GM19099 (cell line): ENCODE results near the gene NDUFA13.

Experiments
- POLR2A ChIP-seq: IDR thresholded peaks from 3 replicates; pipeline ENCODE4 v1.6.1; 2011; ENCODE audit warnings: low read depth; ENCODE audit not compliant: insufficient read length; ENCODE audit errors: extremely low read depth

The NDUFA13 gene

DNA sequence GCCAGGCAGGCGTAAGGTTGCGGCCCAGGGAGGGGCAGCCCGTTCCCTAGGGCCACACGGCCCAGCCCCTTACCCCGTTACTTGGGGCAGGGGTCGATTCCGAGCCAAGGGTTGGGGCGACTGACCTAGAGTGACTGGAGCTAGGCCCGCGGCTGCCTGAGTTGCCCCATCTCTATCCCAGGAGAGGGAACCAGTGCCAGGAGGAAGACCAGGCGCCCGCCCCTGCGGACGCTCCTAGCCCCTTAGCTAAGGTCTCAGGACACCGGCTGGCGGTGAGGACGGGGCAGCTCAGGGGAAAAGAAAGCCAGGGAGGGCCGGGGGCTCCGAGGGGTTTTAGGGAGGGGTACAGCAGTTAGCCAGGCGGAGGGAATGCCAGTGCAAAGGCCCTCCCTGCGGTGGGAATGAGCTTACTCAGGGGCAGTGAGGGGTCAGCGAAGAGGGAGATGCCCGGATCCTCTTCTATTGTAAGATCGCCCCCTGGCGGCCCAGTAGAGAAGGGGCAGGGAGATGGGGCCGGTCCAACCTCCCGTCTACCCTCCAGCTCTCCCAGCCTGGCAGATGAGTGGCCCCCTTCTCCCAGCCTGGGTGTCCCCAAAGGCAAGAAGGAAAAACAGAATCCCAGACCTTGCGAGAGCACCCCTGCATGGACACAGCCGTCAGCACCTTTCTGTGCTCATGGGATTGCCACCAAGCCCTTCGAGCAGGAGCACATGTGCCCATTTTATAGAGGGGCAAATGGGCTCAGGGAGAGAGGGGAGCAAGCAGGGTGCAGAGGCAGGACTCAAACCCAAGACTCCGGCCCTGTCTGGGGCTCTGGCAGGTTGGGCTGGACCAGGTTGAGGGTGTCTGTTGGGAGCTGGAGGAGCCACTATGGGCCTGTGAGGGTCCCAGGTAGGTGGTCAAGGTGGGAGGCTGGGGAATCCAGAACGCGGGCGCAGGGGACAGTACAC lies 38.3 kb downstream of the NDUFA13 start:
- TF ChIP-seq POLR2A, result no peak

DNA sequence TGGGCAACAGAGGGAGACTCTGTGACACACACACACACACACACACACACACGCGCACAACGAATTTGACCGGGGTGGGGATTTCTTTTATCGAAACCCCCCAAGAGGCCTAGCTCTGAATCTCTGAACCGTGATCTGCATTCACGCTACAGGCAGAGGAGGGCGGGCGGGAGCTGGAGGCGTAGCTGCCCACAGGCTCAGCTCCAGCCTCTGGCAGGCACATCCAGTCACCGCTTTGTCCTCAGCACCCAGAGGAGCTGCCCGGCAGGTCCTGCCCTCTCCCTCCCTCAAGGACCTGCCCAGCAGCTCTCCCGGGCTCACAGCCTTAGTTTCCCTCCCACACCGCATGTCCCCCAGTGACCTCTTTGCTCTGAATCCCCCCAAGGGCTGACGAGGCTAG lies 42.0 kb downstream of the NDUFA13 start:
- TF ChIP-seq POLR2A, result no peak

DNA sequence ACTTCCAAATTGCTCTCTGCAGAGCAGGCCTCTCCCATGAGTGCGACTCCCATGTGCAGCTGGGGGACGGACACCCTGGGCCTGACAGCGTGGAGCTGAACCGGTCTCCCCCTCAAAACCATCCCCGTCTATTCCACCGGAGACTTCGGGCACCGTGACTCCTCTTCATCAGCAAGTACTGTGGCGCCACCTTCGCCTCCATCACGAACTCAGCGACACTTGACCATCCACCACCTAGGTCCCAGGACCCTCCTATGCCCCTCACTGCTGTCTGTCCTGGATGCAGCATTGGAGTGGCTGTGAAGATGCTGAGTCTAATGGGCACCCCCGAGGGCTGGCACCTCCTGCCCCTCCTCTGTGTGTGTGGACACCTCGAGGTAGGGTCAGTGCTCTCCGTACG lies 42.6 kb downstream of the NDUFA13 start:
- no peak for TF ChIP-seq POLR2A

DNA sequence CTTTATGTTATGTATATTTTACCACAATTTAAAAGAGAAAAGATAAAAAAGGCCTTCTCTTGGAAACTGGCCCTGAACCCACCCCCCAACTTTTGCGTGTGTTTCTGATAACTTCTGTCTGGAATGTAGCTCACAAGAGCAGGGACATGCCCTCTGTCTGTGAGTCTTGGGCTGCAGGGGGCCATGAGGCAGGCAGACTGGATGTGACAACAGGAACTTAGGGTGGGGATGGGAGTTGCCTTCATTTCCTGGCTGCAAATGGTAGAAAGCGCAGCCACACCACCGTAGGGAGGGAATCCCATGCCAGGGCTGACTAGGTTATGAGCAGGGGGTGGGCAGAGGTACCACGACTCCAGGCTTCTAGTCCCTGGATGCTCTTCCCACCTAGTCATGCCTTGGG lies 43.9 kb downstream of the NDUFA13 start:
- TF ChIP-seq POLR2A, result no peak

DNA sequence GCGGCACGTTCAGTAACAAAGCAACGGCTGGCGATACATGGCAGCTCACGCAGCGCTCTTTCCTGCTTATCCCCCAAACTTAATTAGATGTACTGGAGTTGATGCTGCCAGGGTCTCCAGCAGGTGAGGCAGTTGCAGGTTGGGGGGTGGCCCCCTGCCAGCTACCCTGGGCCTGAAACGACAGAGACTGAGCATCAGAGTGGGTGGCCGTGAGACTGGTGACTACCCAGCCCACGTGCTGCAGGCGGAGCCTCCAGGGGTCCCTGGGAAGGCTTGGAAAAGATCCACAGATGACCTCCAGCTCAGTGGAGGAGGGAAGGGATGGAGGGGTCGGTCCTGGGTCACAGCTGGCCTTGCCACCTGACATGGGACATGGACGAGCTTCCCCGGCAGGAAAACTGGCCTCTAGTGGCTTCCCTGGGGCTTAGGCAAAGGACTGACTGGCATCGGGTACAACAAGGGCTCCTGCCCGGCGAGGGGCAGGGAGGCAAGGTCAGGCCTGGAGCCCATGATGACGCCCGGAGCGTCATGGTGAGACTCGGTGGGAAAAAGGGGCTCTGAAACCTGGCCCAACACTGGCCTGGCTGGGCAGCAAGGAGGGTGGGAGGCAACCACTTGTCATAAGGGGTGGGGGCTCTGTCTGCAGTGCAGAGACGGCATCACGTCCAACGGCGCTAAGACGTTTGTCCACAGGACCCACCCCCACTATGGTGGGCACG lies 46.1 kb downstream of the NDUFA13 start:
- no peak for TF ChIP-seq POLR2A

DNA sequence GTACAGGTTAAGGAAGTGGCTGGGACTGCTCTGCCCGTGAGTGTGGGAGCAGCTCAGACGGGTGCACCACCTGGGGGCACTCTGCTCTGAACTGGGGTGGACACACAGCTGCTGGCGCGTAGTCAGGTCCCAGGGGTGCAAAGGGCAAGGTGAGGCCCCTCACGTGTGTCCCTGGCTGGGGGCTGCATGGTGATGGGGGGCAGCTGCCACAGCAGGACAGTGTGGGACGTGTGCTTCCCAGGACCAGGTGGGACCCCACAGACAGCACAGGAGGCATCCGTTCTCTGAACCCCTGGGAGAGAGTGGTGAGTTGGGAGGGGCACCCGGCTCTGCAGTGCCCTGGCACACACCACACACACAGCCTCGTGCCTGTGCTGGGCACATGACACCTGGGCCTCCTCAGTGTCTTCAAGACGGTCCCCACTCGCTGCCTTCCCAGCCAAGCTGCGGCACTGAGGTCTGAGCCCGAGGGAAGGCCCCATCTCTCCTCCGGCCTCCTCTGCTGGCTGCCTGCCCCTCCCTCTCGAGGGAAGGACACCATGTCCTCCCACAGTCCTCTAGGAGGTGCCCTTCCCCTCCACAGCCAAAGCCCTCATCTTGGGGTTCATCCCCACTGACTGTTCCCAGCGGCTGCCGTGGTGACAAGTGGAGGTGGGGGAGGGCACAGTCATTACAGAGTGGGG lies 46.8 kb downstream of the NDUFA13 start:
- TF ChIP-seq POLR2A, result no peak

DNA sequence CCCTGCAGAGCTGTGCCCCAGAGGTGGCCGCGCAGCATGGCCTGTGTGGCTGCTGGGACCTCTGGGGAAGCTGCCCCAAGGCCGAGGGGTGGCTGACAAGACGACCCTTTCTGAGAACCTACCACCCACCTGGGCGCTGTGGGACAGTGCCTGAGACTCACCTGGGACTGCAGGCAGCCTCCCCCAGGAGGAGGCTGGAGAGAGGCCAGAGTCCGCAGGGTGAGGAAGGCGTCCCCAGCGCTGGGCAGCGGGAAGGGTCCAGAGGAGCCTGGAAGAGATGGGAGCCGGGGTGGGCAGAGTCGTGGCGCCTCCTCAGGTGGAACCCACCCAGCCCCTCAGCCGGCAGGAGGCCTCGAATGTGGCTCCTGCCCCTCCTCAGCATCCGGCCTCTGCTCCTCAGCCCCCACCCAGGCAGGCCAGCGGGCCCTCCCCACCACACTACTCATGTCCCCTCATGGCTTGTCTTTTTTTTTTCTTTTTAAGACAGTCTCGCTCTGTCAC lies 47.4 kb downstream of the NDUFA13 start:
- TF ChIP-seq POLR2A, result no peak

DNA sequence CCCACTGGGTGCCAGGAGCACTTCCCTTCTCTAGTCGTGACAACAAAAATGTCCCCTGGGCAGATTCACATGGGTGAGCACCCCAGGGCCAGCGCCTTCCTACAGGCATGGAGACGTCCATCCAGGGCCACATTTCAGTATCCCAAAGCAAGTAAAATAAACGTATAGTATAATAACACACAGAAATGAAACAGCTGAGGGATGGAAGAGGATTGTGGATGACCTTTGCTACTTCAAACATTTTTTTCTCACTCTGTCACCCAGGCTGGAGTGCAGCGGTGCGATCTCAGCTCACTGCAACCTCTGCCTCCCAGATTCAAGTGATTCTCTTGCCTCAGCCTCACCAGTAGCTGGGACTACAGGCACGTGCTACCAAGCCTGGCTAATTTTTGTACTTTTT lies 50.3 kb downstream of the NDUFA13 start:
- no peak for TF ChIP-seq POLR2A

DNA sequence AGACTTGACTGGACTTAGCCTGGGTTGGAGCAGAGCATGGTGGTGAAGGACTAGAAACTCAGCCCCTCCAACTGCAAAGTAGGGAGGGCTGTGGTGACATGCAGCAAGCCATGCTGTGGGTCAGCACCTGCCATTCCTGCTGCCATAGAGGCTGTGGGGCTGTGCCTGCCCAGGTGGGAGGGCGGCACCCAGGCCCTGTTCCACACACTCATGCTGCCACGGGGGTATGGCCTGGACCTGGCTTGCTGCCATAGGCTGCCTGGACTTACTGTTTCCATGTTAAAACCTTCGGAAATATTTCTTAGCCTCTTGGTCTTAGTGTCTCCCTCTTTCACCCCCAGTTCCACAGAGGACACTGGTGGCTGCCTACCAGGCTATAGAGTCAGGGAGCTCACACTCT lies 51.4 kb downstream of the NDUFA13 start:
- no peak for TF ChIP-seq POLR2A

DNA sequence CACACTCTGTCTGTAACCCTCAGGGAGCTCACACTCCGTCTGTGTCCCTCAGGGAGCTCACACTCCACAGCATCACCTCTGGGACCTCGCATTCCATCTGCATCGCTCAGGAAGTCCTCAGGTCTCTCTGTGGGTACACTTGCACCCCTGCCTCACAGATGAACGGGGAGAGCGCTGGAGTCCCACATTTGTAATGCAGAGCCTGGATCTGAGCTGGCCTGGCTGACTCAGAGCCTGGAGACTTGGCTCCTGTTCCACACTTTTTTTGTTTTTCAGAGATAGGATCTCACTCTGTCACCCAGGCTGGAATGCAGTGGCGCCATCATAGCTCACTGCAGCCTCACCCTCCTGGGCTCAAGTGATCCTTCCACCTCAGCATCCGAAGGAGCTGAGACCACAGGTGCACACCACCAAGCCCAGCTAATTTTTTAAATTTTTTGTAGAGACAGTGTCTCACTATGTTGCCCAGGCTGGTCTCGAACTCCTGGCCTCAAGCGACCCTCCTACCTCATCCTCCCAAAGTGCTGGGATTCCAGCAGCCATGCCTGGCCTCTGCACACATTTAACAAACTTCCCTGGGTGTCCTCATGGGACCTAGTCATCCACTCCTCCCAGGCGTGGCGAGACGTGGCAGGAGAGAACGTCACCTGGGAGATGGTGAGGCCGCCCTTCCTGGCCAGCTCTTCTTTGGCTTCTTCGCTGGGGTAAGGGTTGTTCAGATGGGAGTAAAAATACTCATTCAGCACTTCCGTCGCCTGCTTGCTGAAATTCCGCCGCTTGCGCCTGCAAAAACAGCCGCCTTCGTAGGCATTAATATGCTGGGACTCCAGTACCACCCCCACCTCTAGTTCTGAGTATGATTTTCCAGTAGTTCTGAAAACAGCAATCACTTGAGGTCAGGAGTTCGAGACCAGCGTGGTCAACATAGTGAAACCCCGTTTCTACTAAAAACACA lies 53.1 kb downstream of the NDUFA13 start:
- no peak for TF ChIP-seq POLR2A

DNA sequence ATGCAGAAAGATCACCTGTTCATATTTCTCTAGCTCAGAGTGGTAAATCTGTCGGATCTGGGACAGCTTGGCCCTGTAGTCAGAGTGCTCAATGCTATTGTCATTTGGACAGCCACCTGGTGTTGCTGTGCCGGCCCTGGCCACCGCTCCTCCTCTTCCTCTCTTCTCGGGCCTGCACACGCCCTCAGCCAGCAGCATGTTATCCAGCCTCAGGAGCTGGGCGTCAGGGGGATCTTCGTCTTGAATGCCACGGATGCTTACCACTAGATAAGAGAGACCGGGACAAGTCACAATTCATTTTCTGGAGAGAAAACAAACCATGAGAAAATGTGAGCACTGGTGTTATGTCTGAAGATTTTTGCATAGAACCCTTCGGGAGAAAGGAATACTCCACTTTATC lies 54.5 kb downstream of the NDUFA13 start:
- TF ChIP-seq POLR2A, result no peak

DNA sequence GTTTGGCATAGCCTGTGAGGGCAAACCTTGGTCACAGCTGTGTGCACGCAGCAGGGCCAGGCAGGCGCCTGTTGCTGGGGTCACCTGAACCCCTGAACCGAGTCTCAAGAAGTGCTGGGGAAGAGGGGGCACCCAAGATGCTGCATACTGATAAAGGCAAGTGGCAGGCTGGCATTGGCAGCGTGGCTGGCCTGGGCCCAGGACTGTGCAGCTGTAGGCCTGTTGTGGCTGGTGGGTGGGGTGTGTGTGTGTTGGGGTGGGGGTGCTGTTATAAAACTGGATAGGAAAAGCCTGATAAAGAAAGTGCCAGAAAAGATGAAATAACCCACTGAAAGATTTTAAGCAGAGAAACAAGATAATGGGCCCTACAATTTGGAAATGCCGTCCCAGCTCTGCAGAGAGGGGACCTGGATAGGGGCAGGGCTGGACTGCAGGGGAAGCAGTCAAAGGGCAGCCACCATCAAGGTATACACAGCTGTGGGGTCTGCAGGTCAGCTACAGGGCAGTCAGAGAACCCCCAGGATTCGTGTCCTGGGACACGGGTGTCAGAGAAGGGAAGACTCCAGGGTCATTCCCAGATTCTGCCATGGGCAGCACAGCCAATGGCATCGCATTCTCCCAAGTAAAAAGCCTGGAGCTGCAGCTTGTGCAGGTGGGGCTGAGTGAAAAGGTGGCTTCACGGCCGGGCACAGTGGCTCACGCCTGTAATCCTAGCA lies 55.2 kb downstream of the NDUFA13 start:
- no peak for TF ChIP-seq POLR2A

DNA sequence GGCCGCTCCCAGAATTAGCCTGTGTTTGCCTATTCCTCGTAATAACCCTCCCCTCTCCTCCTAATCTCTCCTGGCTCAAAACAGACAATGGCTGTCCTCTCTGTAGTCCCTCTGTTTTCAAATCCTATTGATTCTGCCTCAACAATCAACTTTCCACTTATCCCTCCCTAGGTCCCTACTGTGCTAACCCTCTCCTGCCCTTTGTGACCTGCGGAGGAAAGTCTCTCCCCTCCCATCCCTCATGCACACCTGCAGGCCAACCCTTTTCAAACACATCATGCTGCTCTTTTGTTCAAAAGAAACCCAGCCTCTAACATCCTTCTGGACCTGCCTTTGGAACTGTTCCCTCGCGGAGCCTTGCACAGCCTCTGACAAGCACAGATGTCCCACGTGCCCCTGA lies 59.4 kb downstream of the NDUFA13 start:
- TF ChIP-seq POLR2A, result no peak
